HepG2 (cell line): ENCODE measurements around the gene CDK13. TPM values are rescaled to one million over a fixed set of nuclear protein-coding genes. Genes with fewer than 3 reads are reported as not detected.

Source experiments
- FIP1L1 ChIP-seq: fragments of 200-400 bp; formaldehyde crosslinking; IDR thresholded peaks from 2 replicates; pipeline ENCODE4 v1.6.1; 2018; ENCODE audit warnings: low read depth, mild to moderate bottlenecking, low read length, moderate library complexity, borderline replicate concordance; ENCODE audit not compliant: insufficient read depth
- GATAD1 ChIP-seq: IDR thresholded peaks from 2 replicates; pipeline ENCODE4 v1.6.1; 2016; ENCODE audit warnings: missing genetic modification reagents, missing compliant biosample characterization
- REPIN1 ChIP-seq: sonication (generic); formaldehyde crosslinking; IDR thresholded peaks from 2 replicates; pipeline ENCODE4 v1.8.0; 2022; ENCODE audit warnings: missing genetic modification reagents, low read depth, mild to moderate bottlenecking, borderline replicate concordance
- RFX1 ChIP-seq: fragments of 450-650 bp; IDR thresholded peaks from 2 replicates; pipeline ENCODE4 v1.6.1; 2017
- SRSF1 ChIP-seq: fragments of 200-400 bp; formaldehyde crosslinking; optimal IDR thresholded peaks from 2 replicates; pipeline ENCODE3; 2017; ENCODE audit warnings: mild to moderate bottlenecking, low read depth, low read length, moderate library complexity
- ZNF121 ChIP-seq: sonication (generic); formaldehyde crosslinking; IDR thresholded peaks from 2 replicates; pipeline ENCODE4 v1.5.0; 2020; ENCODE audit warnings: mild to moderate bottlenecking, missing genetic modification reagents
- ZNF274 ChIP-seq: sonication (generic); formaldehyde crosslinking; IDR thresholded peaks from 2 replicates; pipeline ENCODE4 v1.5.1; 2020; ENCODE audit warnings: mild to moderate bottlenecking, missing genetic modification reagents
- polyA plus RNA-seq, 8 experiments: library from polyadenylated mRNA; depleted of rRNA in 3 of 8; stranded (reverse) in 7 of 8; unstranded in 1 of 8; fragments of >200 nt; fragmentation: Illumina TruSeq in 4 of 8; extraction: Trizol in 4 of 8; gene quantifications; 2 replicates each; pipeline versions ENCODE4 v1.2.1 to v1.2.3, GENCODE V29; 2011 to 2016; ENCODE audit warnings: low read depth in 4 of 8, missing spikeins in 1 of 8, mixed read lengths in 1 of 8; ENCODE audit not compliant: insufficient read depth in 1 of 8
- total RNA-seq, 5 experiments: library from RNA; depleted of rRNA; stranded (reverse); fragments of >200 nt; fragmentation: Illumina TruSeq; extraction: Trizol; gene quantifications; 2 replicates each; pipeline ENCODE4 v1.2.3, GENCODE V29; 2016; ENCODE audit warnings: low read depth in 1 of 5
- TF ChIP-seq, protein P1 (sequence below): sonication (generic); formaldehyde crosslinking; IDR thresholded peaks from 2 replicates; pipeline ENCODE4 v1.5.1; 2020; ENCODE audit warnings: missing genetic modification reagents, mild to moderate bottlenecking, borderline replicate concordance
- TF ChIP-seq, protein P2 (sequence below): sonication (generic); formaldehyde crosslinking; IDR thresholded peaks from 2 replicates; pipeline ENCODE4 v1.5.0; 2020; ENCODE audit warnings: mild to moderate bottlenecking, missing genetic modification reagents, borderline replicate concordance
- TF ChIP-seq, protein P3 (sequence below): sonication (generic); formaldehyde crosslinking; IDR thresholded peaks from 2 replicates; pipeline ENCODE4 v1.4.0; 2020; ENCODE audit warnings: missing genetic modification reagents
- TF ChIP-seq, protein P4 (sequence below): sonication (generic); formaldehyde crosslinking; IDR thresholded peaks from 2 replicates; pipeline ENCODE4 v1.8.0; 2022; ENCODE audit warnings: mild to moderate bottlenecking, missing genetic modification reagents, moderate library complexity

Gene CDK13
- total and polyA plus RNA-seq, 2 of the 13 experiments (the other 11 are each of a cell fraction or from before 2014, with no cell fraction given) = 21.0 to 40.9 TPM

GRCh38 chr7:39948956-39949928, 814 bp upstream of the CDK13 start (continued):
- TF ChIP-seq, protein P1, sequence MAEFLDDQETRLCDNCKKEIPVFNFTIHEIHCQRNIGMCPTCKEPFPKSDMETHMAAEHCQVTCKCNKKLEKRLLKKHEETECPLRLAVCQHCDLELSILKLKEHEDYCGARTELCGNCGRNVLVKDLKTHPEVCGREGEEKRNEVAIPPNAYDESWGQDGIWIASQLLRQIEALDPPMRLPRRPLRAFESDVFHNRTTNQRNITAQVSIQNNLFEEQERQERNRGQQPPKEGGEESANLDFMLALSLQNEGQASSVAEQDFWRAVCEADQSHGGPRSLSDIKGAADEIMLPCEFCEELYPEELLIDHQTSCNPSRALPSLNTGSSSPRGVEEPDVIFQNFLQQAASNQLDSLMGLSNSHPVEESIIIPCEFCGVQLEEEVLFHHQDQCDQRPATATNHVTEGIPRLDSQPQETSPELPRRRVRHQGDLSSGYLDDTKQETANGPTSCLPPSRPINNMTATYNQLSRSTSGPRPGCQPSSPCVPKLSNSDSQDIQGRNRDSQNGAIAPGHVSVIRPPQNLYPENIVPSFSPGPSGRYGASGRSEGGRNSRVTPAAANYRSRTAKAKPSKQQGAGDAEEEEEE (CRISPR knock-in tag) = no peak; the same call in 1 of the 2 replicates
- TF ChIP-seq GATAD1 (CRISPR knock-in tag) (peak; percentile 85), RFX1 (no peak), SRSF1 (peak; percentile 26), FIP1L1 (no peak), REPIN1 (peak; percentile 78; the same call in 1 of the 2 replicates), ZNF121 (CRISPR knock-in tag) (no peak), ZNF274 (CRISPR knock-in tag) (peak; percentile 58; the same call in 1 of the 2 replicates)
- TF ChIP-seq, protein P2, sequence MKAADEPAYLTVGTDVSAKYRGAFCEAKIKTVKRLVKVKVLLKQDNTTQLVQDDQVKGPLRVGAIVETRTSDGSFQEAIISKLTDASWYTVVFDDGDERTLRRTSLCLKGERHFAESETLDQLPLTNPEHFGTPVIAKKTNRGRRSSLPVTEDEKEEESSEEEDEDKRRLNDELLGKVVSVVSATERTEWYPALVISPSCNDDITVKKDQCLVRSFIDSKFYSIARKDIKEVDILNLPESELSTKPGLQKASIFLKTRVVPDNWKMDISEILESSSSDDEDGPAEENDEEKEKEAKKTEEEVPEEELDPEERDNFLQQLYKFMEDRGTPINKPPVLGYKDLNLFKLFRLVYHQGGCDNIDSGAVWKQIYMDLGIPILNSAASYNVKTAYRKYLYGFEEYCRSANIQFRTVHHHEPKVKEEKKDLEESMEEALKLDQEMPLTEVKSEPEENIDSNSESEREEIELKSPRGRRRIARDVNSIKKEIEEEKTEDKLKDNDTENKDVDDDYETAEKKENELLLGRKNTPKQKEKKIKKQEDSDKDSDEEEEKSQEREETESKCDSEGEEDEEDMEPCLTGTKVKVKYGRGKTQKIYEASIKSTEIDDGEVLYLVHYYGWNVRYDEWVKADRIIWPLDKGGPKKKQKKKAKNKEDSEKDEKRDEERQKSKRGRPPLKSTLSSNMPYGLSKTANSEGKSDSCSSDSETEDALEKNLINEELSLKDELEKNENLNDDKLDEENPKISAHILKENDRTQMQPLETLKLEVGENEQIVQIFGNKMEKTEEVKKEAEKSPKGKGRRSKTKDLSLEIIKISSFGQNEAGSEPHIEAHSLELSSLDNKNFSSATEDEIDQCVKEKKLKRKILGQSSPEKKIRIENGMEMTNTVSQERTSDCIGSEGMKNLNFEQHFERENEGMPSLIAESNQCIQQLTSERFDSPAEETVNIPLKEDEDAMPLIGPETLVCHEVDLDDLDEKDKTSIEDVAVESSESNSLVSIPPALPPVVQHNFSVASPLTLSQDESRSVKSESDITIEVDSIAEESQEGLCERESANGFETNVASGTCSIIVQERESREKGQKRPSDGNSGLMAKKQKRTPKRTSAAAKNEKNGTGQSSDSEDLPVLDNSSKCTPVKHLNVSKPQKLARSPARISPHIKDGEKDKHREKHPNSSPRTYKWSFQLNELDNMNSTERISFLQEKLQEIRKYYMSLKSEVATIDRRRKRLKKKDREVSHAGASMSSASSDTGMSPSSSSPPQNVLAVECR (CRISPR knock-in tag) = peak; percentile 78
- TF ChIP-seq, protein P3, sequence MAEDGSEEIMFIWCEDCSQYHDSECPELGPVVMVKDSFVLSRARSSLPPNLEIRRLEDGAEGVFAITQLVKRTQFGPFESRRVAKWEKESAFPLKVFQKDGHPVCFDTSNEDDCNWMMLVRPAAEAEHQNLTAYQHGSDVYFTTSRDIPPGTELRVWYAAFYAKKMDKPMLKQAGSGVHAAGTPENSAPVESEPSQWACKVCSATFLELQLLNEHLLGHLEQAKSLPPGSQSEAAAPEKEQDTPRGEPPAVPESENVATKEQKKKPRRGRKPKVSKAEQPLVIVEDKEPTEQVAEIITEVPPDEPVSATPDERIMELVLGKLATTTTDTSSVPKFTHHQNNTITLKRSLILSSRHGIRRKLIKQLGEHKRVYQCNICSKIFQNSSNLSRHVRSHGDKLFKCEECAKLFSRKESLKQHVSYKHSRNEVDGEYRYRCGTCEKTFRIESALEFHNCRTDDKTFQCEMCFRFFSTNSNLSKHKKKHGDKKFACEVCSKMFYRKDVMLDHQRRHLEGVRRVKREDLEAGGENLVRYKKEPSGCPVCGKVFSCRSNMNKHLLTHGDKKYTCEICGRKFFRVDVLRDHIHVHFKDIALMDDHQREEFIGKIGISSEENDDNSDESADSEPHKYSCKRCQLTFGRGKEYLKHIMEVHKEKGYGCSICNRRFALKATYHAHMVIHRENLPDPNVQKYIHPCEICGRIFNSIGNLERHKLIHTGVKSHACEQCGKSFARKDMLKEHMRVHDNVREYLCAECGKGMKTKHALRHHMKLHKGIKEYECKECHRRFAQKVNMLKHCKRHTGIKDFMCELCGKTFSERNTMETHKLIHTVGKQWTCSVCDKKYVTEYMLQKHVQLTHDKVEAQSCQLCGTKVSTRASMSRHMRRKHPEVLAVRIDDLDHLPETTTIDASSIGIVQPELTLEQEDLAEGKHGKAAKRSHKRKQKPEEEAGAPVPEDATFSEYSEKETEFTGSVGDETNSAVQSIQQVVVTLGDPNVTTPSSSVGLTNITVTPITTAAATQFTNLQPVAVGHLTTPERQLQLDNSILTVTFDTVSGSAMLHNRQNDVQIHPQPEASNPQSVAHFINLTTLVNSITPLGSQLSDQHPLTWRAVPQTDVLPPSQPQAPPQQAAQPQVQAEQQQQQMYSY (CRISPR knock-in tag) = no peak
- TF ChIP-seq, protein P4, sequence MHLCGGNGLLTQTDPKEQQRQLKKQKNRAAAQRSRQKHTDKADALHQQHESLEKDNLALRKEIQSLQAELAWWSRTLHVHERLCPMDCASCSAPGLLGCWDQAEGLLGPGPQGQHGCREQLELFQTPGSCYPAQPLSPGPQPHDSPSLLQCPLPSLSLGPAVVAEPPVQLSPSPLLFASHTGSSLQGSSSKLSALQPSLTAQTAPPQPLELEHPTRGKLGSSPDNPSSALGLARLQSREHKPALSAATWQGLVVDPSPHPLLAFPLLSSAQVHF (CRISPR knock-in tag) = peak; percentile 55
